Thoracic aorta (tissue), 2 donors: Measurements from ENCODE around the gene TANK. TPM values are rescaled to one million over a fixed set of nuclear protein-coding genes. Genes with fewer than 3 reads are reported as not detected.
A peak's percentile ranks its signal among the peaks of the same experiment; 100 is the strongest.

ENCODE experiments used
- ATAC-seq: fragments of 150-250 bp; one replicate; pipeline ENCODE4 v1.8.0; 2017; ENCODE audit warnings: low read depth; ENCODE audit not compliant: insufficient number of reproducible peaks, low FRiP score
- DNase-seq: peaks from one replicate; pipeline ENCODE4 v3.0.0-alpha.2; 2020; ENCODE audit warnings: low spot score
- H3K27ac ChIP-seq, 2 donors: fragments of 200-600 bp; sonication (generic); 1 replicate in 1 of 2; 2 replicates in 1 of 2; pipeline ENCODE4 v1.5.1; 2016; ENCODE audit warnings: mild to moderate bottlenecking in 2 of 2, moderate library complexity in 2 of 2
- H3K27me3 ChIP-seq: fragments of 200-600 bp; sonication (generic); replicated peaks from 2 replicates; pipeline ENCODE4 v1.6.0; 2016; ENCODE audit warnings: mild to moderate bottlenecking; ENCODE audit not compliant: insufficient read depth
- H3K36me3 ChIP-seq: fragments of 200-600 bp; sonication (generic); one replicate; pipeline ENCODE4 v1.5.1; 2016
- H3K4me1 ChIP-seq, 2 donors: fragments of 200-600 bp; sonication (generic); 1 replicate in 1 of 2; 2 replicates in 1 of 2; pipeline versions ENCODE4 v1.5.1 to v1.6.0; 2016; ENCODE audit warnings: low read depth in 2 of 2, mild to moderate bottlenecking in 1 of 2; ENCODE audit not compliant: control insufficient read depth in 1 of 2
- H3K4me3 ChIP-seq: fragments of 200-600 bp; sonication (generic); 2 replicates; pipeline ENCODE4 v1.5.1; 2016; ENCODE audit warnings: mild to moderate bottlenecking
- H3K9me3 ChIP-seq: fragments of 200-600 bp; sonication (generic); 2 replicates; pipeline ENCODE4 v1.5.1; 2016
- total RNA-seq, 2 donors: library from RNA; depleted of rRNA; stranded (reverse); fragments of >200 nt; gene quantifications; one replicate each; pipeline versions ENCODE4 v1.1.0 to v1.2.3, GENCODE V29; 2016
- TF ChIP-seq, protein P1 (sequence below): fragments of 200-600 bp; sonication (generic); IDR thresholded peaks from one replicate; pipeline ENCODE4 v1.5.1; 2019; ENCODE audit warnings: antibody characterized with exemption

Gene TANK
- total RNA-seq, 2 donors from 2014 or later: 59.2 to 86.8 TPM

GRCh38 chr2:161119483-161119882 lies 40.7 kb upstream of the TANK start:
- DNase-seq (no peak), ATAC-seq (no peak)
- Histone ChIP-seq H3K9me3 (no peaks in the 10 kb centered on the region), H3K27me3 (no peaks in the 10 kb centered on the region), H3K27ac (no peak overlapping the region), H3K4me1 (peaks cover 0 to 27% of the 10 kb centered on the region in 2 donors), H3K4me3 (no peak overlapping the region), H3K36me3 (no peaks in the 10 kb centered on the region)
- TF ChIP-seq, protein P1, sequence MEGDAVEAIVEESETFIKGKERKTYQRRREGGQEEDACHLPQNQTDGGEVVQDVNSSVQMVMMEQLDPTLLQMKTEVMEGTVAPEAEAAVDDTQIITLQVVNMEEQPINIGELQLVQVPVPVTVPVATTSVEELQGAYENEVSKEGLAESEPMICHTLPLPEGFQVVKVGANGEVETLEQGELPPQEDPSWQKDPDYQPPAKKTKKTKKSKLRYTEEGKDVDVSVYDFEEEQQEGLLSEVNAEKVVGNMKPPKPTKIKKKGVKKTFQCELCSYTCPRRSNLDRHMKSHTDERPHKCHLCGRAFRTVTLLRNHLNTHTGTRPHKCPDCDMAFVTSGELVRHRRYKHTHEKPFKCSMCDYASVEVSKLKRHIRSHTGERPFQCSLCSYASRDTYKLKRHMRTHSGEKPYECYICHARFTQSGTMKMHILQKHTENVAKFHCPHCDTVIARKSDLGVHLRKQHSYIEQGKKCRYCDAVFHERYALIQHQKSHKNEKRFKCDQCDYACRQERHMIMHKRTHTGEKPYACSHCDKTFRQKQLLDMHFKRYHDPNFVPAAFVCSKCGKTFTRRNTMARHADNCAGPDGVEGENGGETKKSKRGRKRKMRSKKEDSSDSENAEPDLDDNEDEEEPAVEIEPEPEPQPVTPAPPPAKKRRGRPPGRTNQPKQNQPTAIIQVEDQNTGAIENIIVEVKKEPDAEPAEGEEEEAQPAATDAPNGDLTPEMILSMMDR: no peak

DNA sequence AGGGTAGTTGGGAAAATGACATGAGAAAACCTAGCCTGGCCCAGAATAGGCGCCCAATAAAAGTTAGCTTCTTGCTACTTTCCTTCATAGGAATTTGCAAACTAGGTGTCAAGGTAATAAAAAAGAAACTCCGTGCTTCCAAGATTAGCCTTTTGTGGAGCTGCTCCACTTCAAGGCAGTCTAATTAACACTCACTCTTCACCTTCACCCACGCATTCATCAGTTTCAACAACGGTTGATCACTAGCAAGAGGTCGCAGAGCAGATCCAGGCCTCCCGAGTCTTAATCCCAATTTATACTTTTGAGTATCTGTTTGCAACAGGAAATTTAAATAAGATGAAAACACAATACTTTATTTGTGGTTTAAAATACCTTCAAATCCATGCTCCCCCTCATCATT lies 39.5 kb upstream of the TANK start:
- Histone ChIP-seq H3K4me3 (no peak overlapping the region), H3K9me3 (no peaks in the 10 kb centered on the region), H3K36me3 (no peaks in the 10 kb centered on the region), H3K27me3 (no peaks in the 10 kb centered on the region), H3K4me1 (peaks cover 0 to 23% of the 10 kb centered on the region in 2 donors), H3K27ac (no peak overlapping the region)
- TF ChIP-seq, protein P1: no peak
- DNase-seq (no peak), ATAC-seq (no peak)

- H3K4me1 ChIP-seq: peaks cover 0 to 21% of the 10 kb centered on the region in 2 donors
- H3K27ac ChIP-seq: no peak overlapping the region
- DNase-seq: no peak
- ATAC-seq: no peak
- TF ChIP-seq, protein P1: no peak
- no peaks in the 10 kb centered on the region for H3K27me3 ChIP-seq
- H3K9me3 ChIP-seq: no peaks in the 10 kb centered on the region
- no peak overlapping the region for H3K4me3 ChIP-seq
- no peaks in the 10 kb centered on the region for H3K36me3 ChIP-seq
These were observed 38.6 kb upstream of the TANK start for GRCh38 chr2:161121622-161122021.

DNA sequence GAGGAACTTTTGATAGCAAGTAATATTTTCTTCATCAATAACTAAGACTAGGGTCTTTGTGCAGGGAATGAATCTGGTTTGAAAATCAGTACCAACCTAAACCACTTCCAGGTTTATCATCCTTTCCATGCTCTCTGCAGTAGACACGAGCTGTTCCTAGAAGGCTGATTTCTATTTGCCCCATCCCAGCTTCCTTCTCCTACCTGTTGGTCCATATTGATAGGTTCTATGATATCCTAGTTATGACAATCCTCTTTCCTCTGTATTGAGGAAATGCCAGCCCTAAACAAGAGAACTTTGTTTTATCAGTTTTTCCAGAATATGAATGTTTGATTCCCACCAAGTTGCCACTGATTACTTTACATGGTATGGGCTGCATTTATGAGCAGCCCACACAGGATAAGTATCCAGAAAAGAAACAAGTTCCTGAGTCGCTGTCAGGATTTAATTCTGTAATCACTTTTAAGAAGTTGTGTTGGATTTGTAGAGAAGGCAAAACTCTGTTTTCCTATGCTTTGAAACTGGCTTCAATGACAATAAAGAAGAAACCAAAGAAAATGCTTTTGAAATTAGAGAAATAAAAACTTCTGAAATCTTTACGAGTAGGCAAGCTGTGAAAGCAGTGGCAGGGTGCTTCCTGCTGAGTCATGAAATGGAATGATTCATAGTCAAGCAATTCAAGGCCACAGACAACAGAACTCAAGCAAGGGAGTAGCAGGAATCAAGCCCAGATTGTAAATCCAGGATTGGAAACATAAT lies 37.3 kb upstream of the TANK start:
- peak overlapping the region; percentile 28 for H3K4me3 ChIP-seq
- TF ChIP-seq, protein P1: no peak
- H3K27ac ChIP-seq: peak overlapping the region; percentile 62 to 77
- peak; percentile 94 for ATAC-seq
- peaks cover 0 to 21% of the 10 kb centered on the region in 2 donors for H3K4me1 ChIP-seq
- H3K27me3 ChIP-seq: no peaks in the 10 kb centered on the region
- H3K9me3 ChIP-seq: no peaks in the 10 kb centered on the region
- no peak for DNase-seq
- no peaks in the 10 kb centered on the region for H3K36me3 ChIP-seq

GRCh38 chr2:161123531-161124030 lies 36.6 kb upstream of the TANK start:
- Histone ChIP-seq H3K9me3 (no peaks in the 10 kb centered on the region), H3K36me3 (no peaks in the 10 kb centered on the region), H3K4me3 (no peak overlapping the region), H3K27me3 (no peaks in the 10 kb centered on the region), H3K27ac (peak overlapping the region; percentile 62 to 77), H3K4me1 (peaks cover 0 to 21% of the 10 kb centered on the region in 2 donors)
- TF ChIP-seq, protein P1: no peak
- DNase-seq (no peak), ATAC-seq (no peak)
